GM19239 (cell line): Measurements from ENCODE around the gene RIPPLY3.

Experiments used
- DNase-seq: peaks from one replicate; pipeline ENCODE4 v3.0.0; 2011; ENCODE audit warnings: low spot score; ENCODE audit not compliant: insufficient read length
- FAIRE-seq: peaks from 2 replicates; lab custom pipeline; 2011; peaks lifted over from hg19 to GRCh38; lab: Jason Lieb, UNC

RIPPLY3 gene

GRCh38 chr21:37006486-37007291 lies at the start of gene RIPPLY3:
RIPPLY3 (plus strand) TSS chr21:37006702; CDS start chr21:37006773, 71 bp downstream.
- no peak for FAIRE-seq

GRCh38 chr21:36959020-36959835 lies 47.3 kb upstream of the RIPPLY3 start:
- FAIRE-seq = no peak
- DNase-seq = no peak

More at GRCh38 chr21:37006486-37007291, at the start of gene RIPPLY3:
- DNase-seq = peak; percentile 26

GRCh38 chr21:36960676-36961284 lies 45.7 kb upstream of the RIPPLY3 start:
- FAIRE-seq (no peak), DNase-seq (no peak)

GRCh38 chr21:36962098-36962780 lies 44.3 kb upstream of the RIPPLY3 start:
- FAIRE-seq = no peak
- DNase-seq = no peak

GRCh38 chr21:36964398-36964797 lies 42.1 kb upstream of the RIPPLY3 start:
- no peak for FAIRE-seq

GRCh38 chr21:36964827-36965719 lies 41.4 kb upstream of the RIPPLY3 start:
- FAIRE-seq = peak; percentile 64
- DNase-seq = no peak

More at GRCh38 chr21:36964398-36964797, 42.1 kb upstream of the RIPPLY3 start:
- DNase-seq = no peak

- no peak for DNase-seq
- FAIRE-seq = no peak
Measured at GRCh38 chr21:36965720-36966065, 40.8 kb upstream of the RIPPLY3 start.

GRCh38 chr21:36966066-36966820 lies 40.3 kb upstream of the RIPPLY3 start, which contains the start of gene HLCS:
HLCS (minus strand) TSS chr21:36966669; CDS start chr21:36966638, 31 bp downstream.
- DNase-seq (peak; percentile 70), FAIRE-seq (no peak)

GRCh38 chr21:36966821-36967768 lies 39.4 kb upstream of the RIPPLY3 start:
- DNase-seq (no peak), FAIRE-seq (no peak)

- FAIRE-seq (no peak), DNase-seq (no peak)
Measured at GRCh38 chr21:36968414-36968813, 38.1 kb upstream of the RIPPLY3 start.

- no peak for DNase-seq
- FAIRE-seq = no peak
Measured at GRCh38 chr21:36968976-36969375, 37.5 kb upstream of the RIPPLY3 start.

GRCh38 chr21:36973986-36974850 lies 32.3 kb upstream of the RIPPLY3 start:
- no peak for DNase-seq
- FAIRE-seq = no peak

GRCh38 chr21:36974851-36975192 lies 31.7 kb upstream of the RIPPLY3 start:
- no peak for FAIRE-seq
- DNase-seq = no peak

GRCh38 chr21:36976228-36976861 lies 30.2 kb upstream of the RIPPLY3 start:
- FAIRE-seq (no peak), DNase-seq (no peak)

- DNase-seq (peak; percentile 40), FAIRE-seq (peak; percentile 91)
Measured at GRCh38 chr21:36976882-36977651, 29.4 kb upstream of the RIPPLY3 start.
